GM12878 (cell line): Measurements from ENCODE around the gene CMC1. TPM values are rescaled to one million over a fixed set of nuclear protein-coding genes. Genes with fewer than 3 reads are reported as not detected.

Experiments
- ATAC-seq: fragments of 200-7000 bp; cut with Tn5 transposase; 3 replicates; pipeline ENCODE4 v1.9.1; 2020; ENCODE audit warnings: mild to moderate bottlenecking, moderate library complexity
- BruUV-seq: library from RNA; stranded (reverse); fragments of 400-500 nt; replicated peaks from 2 replicates; lab custom pipeline; 2021; lab: Mats Ljungman, UMichigan
- CTCF ChIA-PET: fragments of 300-600 bp; sonication (Branson Sonifier 250); formaldehyde crosslinking; extraction: SDS; loops from one replicate; lab custom pipeline; 2021; ENCODE audit warnings: inconsistent platforms; lab: Yijun Ruan, JAX
- POLR2A ChIA-PET: fragments of 350-600 bp; formaldehyde crosslinking; extraction: SDS; loops from one replicate; lab custom pipeline; 2021; ENCODE audit warnings: inconsistent platforms; lab: Charles Lee
- RAD21 ChIA-PET: fragments of 300-600 bp; sonication (Branson Sonifier 250); formaldehyde crosslinking; loops from one replicate; lab custom pipeline; 2023; ENCODE audit warnings: antibody characterized with exemption; ENCODE audit not compliant: unreplicated experiment; lab: Charles Lee
- SMC1A ChIA-PET: fragments of 300-600 bp; sonication (Branson Sonifier 250); formaldehyde crosslinking; loops from one replicate; lab custom pipeline; 2023; ENCODE audit not compliant: unreplicated experiment, uncharacterized antibody; lab: Charles Lee
- DNase-seq: peaks from one replicate; pipeline ENCODE4 v3.0.0-alpha.2; 2011; ENCODE audit warnings: low read depth, low spot score
- FAIRE-seq: peaks from 3 replicates; lab custom pipeline; 2011; peaks lifted over from hg19 to GRCh38; lab: Jason Lieb, UNC
- H2AFZ ChIP-seq: 2 replicates; pipeline ENCODE4 v1.6.0; 2011; ENCODE audit warnings: low read depth, low read length, control low read depth; ENCODE audit not compliant: control insufficient read depth
- H3K27ac ChIP-seq: 2 replicates; pipeline ENCODE4 v1.5.1; 2011; ENCODE audit warnings: control low read depth; ENCODE audit not compliant: control insufficient read depth, insufficient read depth
- H3K27me3 ChIP-seq, 2 experiments: replicated peaks in 1 of 2; 2 replicates each; pipeline versions ENCODE4 v1.6.0 to v1.6.1; 2011; ENCODE audit warnings: low read length in 1 of 2; ENCODE audit not compliant: control insufficient read depth in 2 of 2, insufficient read depth in 2 of 2
- H3K36me3 ChIP-seq, 2 experiments: 2 replicates each; pipeline ENCODE4 v1.5.1; 2011; ENCODE audit warnings: low read length in 1 of 2; ENCODE audit not compliant: control insufficient read depth in 2 of 2, insufficient read depth in 2 of 2
- H3K4me1 ChIP-seq: 2 replicates; pipeline ENCODE4 v1.6.1; 2011; ENCODE audit warnings: mild to moderate bottlenecking, low read length, moderate library complexity, mixed read lengths; ENCODE audit not compliant: control insufficient read depth, insufficient read depth
- H3K4me2 ChIP-seq: 2 replicates; pipeline ENCODE4 v1.6.0; 2011; ENCODE audit warnings: control low read depth; ENCODE audit not compliant: control insufficient read depth, insufficient read depth
- H3K4me3 ChIP-seq: fragments of 200-600 bp; sonication (generic); 2 replicates; pipeline ENCODE4 v1.5.1; 2016
- H3K79me2 ChIP-seq: 2 replicates; pipeline ENCODE4 v1.6.0; 2011; ENCODE audit warnings: low read length; ENCODE audit not compliant: control insufficient read depth, insufficient read depth
- H3K9ac ChIP-seq: 2 replicates; pipeline ENCODE4 v1.8.0; 2011; ENCODE audit warnings: low read length, control low read depth, mixed read lengths; ENCODE audit not compliant: control insufficient read depth, insufficient read depth
- H3K9me3 ChIP-seq: replicated peaks from 3 replicates; pipeline ENCODE4 v1.5.1; 2011; ENCODE audit warnings: mild to moderate bottlenecking, low read length; ENCODE audit not compliant: control insufficient read depth, insufficient read depth
- H4K20me1 ChIP-seq: 2 replicates; pipeline ENCODE4 v1.6.0; 2011; ENCODE audit not compliant: control insufficient read depth, insufficient read depth
- CTCF ChIP-seq, 3 experiments: IDR thresholded peaks in 2 of 3; conservative IDR thresholded peaks in 1 of 3; 2 replicates each; pipeline ENCODE4 v1.5.1; 2011; ENCODE audit warnings: low read depth in 3 of 3, low read length in 3 of 3, mild to moderate bottlenecking in 3 of 3, control low read depth in 2 of 3, moderate library complexity in 2 of 3, inconsistent platforms in 1 of 3, mixed read lengths in 1 of 3; ENCODE audit not compliant: control insufficient read depth in 2 of 3, insufficient read depth in 1 of 3; ENCODE audit errors: extremely low read depth in 1 of 3
- RAD21 ChIP-seq: IDR thresholded peaks from 2 replicates; pipeline ENCODE4 v1.6.1; 2011; ENCODE audit warnings: mild to moderate bottlenecking, low read depth, low read length, moderate library complexity; ENCODE audit not compliant: insufficient read depth
- SKIL ChIP-seq: fragments of 450-650 bp; IDR thresholded peaks from 2 replicates; pipeline ENCODE4 v1.6.1; 2017; ENCODE audit warnings: mild to moderate bottlenecking, low read depth, inconsistent platforms; ENCODE audit not compliant: poor library complexity, severe bottlenecking
- SMC3 ChIP-seq: IDR thresholded peaks from 2 replicates; pipeline ENCODE4 v1.6.1; 2011; ENCODE audit warnings: low read length, improper control_type of control experiment, borderline replicate concordance
- whole genome bisulfite sequencing: methylation state at CpG from one replicate; pipeline ENCODE4 v1.1.6; 2016; ENCODE audit warnings: low lambda C conversion rate; ENCODE audit not compliant: insufficient replicate concordance, insufficient coverage; ENCODE audit errors: missing lambda C conversion rate; 5-methylcytosine and 5-hydroxymethylcytosine counted together
- in situ Hi-C: fragments of 300-500 bp; cut with MboI; formaldehyde crosslinking; loops from 9 replicates; pipeline ENCODE4 v1.14.3; 2018; ENCODE audit warnings: mixed read lengths
- intact Hi-C: fragments of 100-400 bp; cut with micrococcal nuclease; formaldehyde crosslinking; loops from one replicate; pipeline ENCODE4 v1.14.2; 2022; ENCODE audit not compliant: unreplicated experiment
- polyA plus RNA-seq, 11 experiments: library from polyadenylated mRNA; depleted of rRNA in 4 of 11; unstranded in 6 of 11; stranded (reverse) in 5 of 11; fragments of >200 nt; fragmentation: Nextera tagmentation in 4 of 11; fragmentation: Illumina TruSeq in 1 of 11; extraction: Ambion mirVana in 4 of 11; extraction: Trizol in 1 of 11; gene quantifications; 1 replicate in 1 of 11; 2 replicates in 10 of 11; pipeline versions ENCODE4 v1.2.1 to v1.2.3, GENCODE V29; 2011 to 2016; ENCODE audit warnings: inconsistent platforms in 2 of 11, missing spikeins in 2 of 11, low read depth in 1 of 11
- total RNA-seq, 4 experiments: library from RNA; depleted of rRNA in 3 of 4; stranded (reverse); fragments of >200 nt in 3 of 4; fragmentation: Illumina TruSeq in 1 of 4; extraction: Trizol in 1 of 4; gene quantifications; 2 replicates each; pipeline versions ENCODE4 v1.2.1 to v1.2.3, GENCODE V29; 2013 to 2021

Gene CMC1
- total and polyA plus RNA-seq, 10 of the 15 experiments (the other 5 are each of a cell fraction or from before 2014, with no cell fraction given): 12.3 to 118 (median 29.3) TPM

- Histone ChIP-seq H3K9ac (no peak overlapping the region), H2AFZ (no peak overlapping the region), H3K4me1 (no peaks in the 10 kb centered on the region), H3K9me3 (no peaks in the 10 kb centered on the region), H4K20me1 (no peaks in the 10 kb centered on the region), H3K4me3 (no peak overlapping the region), H3K27ac (no peak overlapping the region), H3K27me3 (no peaks in the 10 kb centered on the region), H3K36me3 (peaks cover 0 to 4% of the 10 kb centered on the region in 2 experiments; a peak in 1 of 4 replicates), H3K79me2 (no peaks in the 10 kb centered on the region), H3K4me2 (no peak overlapping the region)
- FAIRE-seq (peak; percentile 92), DNase-seq (no peak), ATAC-seq (peak; percentile 96)
- SMC1A ChIA-PET: interaction anchor here (0.7 to 1.8 kb wide), 11 partner anchors 10 to 605 kb away, joined by 3 to 46 read pairs (median 4); no protein-coding TSS in a partner anchor
- CTCF ChIA-PET: interaction anchor here (0.6 to 3.4 kb wide), 22 partner anchors 10 to 887 kb away, joined by 3 to 56 read pairs (median 4); no protein-coding TSS in a partner anchor
- no TSS peak for BruUV-seq
- TF ChIP-seq RAD21 (peak; percentile 43; the same call in 1 of the 2 replicates), CTCF (IDR thresholded peaks at IDR 0.05 in 2 of 3, conservative IDR thresholded peaks at IDR 0.05 in 1 of 3; ENCODE audit: control insufficient read depth in 2 of 3, extremely low read depth in 1 of 3, insufficient read depth in 1 of 3, low read depth in 3 of 3, low read length in 3 of 3) (peak; percentile 58 to 61 (median 59); a peak in 5 of 6 replicates), SMC3 (peak; percentile 41; the same call in 1 of the 2 replicates), SKIL (no peak)
- in situ Hi-C loops (no loop called here), intact Hi-C loops (no loop called here)
- POLR2A ChIA-PET: interaction anchor here (1.1 kb wide), 1 partner anchor 605 kb away, joined by 3 read pairs; no protein-coding TSS in a partner anchor
- RAD21 ChIA-PET: interaction anchor here (0.7 to 1.2 kb wide), 13 partner anchors 9 to 636 kb away, joined by 3 to 45 read pairs (median 3); partner anchors contain the start of gene EOMES
- 0% methylated on average over 2 of the region's 2 CpGs for WGBS
Observed at GRCh38 chr3:28317438-28318022, 76.1 kb downstream of the CMC1 start.
